A549 (cell line): ENCODE measurements around the gene SUDS3. TPM values are rescaled to one million over a fixed set of nuclear protein-coding genes. Genes with fewer than 3 reads are reported as not detected.

Experiments
- ATAC-seq, 2 experiments: fragments of 200-7000 bp in 1 of 2; fragments of >200 bp in 1 of 2; cut with Nextera tagmentation in 1 of 2; cut with Tn5 transposase in 1 of 2; 3 replicates each; pipeline versions ENCODE4 v1.8.0 to v1.9.1; 2018 to 2020; ENCODE audit warnings: mild to moderate bottlenecking in 1 of 2, moderate library complexity in 1 of 2
- CTCF ChIA-PET: fragments of 300-600 bp; sonication (Branson Sonifier 250); formaldehyde crosslinking; extraction: SDS; loops from one replicate; lab custom pipeline; 2021; ENCODE audit warnings: antibody characterized with exemption, inconsistent platforms; lab: Yijun Ruan, JAX
- POLR2A ChIA-PET: fragments of 350-600 bp; formaldehyde crosslinking; extraction: SDS; loops from one replicate; lab custom pipeline; 2021; ENCODE audit warnings: antibody characterized with exemption, inconsistent platforms; lab: Yijun Ruan, JAX
- DNase-seq, 2 experiments: peaks; one replicate each; pipeline versions ENCODE4 v3.0.0 to v3.0.0-alpha.2; 2011 to 2016; ENCODE audit warnings: low read depth in 1 of 2, low spot score in 1 of 2
- FAIRE-seq: peaks from 2 replicates; lab custom pipeline; 2011; peaks lifted over from hg19 to GRCh38; lab: Jason Lieb, UNC
- H3K27ac ChIP-seq, 2 experiments: fragments of >200 bp; sonication (Bioruptor Twin); formaldehyde crosslinking; 3 replicates each; pipeline ENCODE4 v1.5.1; 2016 to 2017
- H3K4me1 ChIP-seq: fragments of >200 bp; sonication (Bioruptor Twin); formaldehyde crosslinking; 3 replicates; pipeline ENCODE4 v1.6.1; 2016
- H3K4me2 ChIP-seq: fragments of >200 bp; sonication (Bioruptor Twin); formaldehyde crosslinking; 3 replicates; pipeline ENCODE4 v1.6.1; 2016
- H3K4me3 ChIP-seq: fragments of >200 bp; sonication (Bioruptor Twin); formaldehyde crosslinking; 3 replicates; pipeline ENCODE4 v1.5.1; 2016
- H3K9me3 ChIP-seq: fragments of >200 bp; sonication (Bioruptor Twin); formaldehyde crosslinking; 3 replicates; pipeline ENCODE4 v1.6.1; 2016
- CTCF ChIP-seq: fragments of >200 bp; sonication (Bioruptor Twin); formaldehyde crosslinking; IDR thresholded peaks from 3 replicates; pipeline ENCODE4 v1.5.1; 2016
- EHF ChIP-seq: fragments of 250-450 bp; sonication (Bioruptor Pico); IDR thresholded peaks from 2 replicates; pipeline ENCODE4 v1.5.0; 2020; ENCODE audit warnings: mild to moderate bottlenecking
- FOXS1 ChIP-seq: fragments of 250-450 bp; sonication (Bioruptor Pico); IDR thresholded peaks from 2 replicates; pipeline ENCODE4 v1.5.0; 2020; ENCODE audit warnings: mild to moderate bottlenecking, moderate library complexity
- HDAC2 ChIP-seq: fragments of 200-600 bp; sonication (generic); IDR thresholded peaks from 2 replicates; pipeline ENCODE4 v1.6.1; 2016
- HEYL ChIP-seq: fragments of 250-450 bp; sonication (Bioruptor Pico); IDR thresholded peaks from 2 replicates; pipeline ENCODE4 v1.8.0; 2021; ENCODE audit warnings: mild to moderate bottlenecking, moderate library complexity
- HOXB5 ChIP-seq: fragments of 250-450 bp; sonication (Bioruptor Pico); IDR thresholded peaks from 2 replicates; pipeline ENCODE4 v1.5.0; 2020; ENCODE audit warnings: mild to moderate bottlenecking, moderate library complexity
- KDM1A ChIP-seq: fragments of 200-600 bp; sonication (generic); IDR thresholded peaks from 2 replicates; pipeline ENCODE4 v1.6.1; 2016; ENCODE audit warnings: low read depth, mild to moderate bottlenecking
- KDM5A ChIP-seq: fragments of 200-600 bp; sonication (generic); IDR thresholded peaks from 2 replicates; pipeline ENCODE4 v1.6.1; 2016; ENCODE audit warnings: antibody characterized with exemption, mild to moderate bottlenecking
- MAFK ChIP-seq: fragments of 450-650 bp; IDR thresholded peaks from 2 replicates; pipeline ENCODE4 v1.6.1; 2014; ENCODE audit not compliant: partially characterized antibody
- MAZ ChIP-seq: fragments of 150-350 bp; IDR thresholded peaks from 2 replicates; pipeline ENCODE4 v1.6.1; 2014; ENCODE audit warnings: antibody characterized with exemption, low read depth, low read length, borderline replicate concordance
- NFE2L2 ChIP-seq: fragments of 150-350 bp; conservative IDR thresholded peaks from 2 replicates; pipeline ENCODE4 v1.6.1; 2014; ENCODE audit warnings: low read length
- NR3C1 ChIP-seq: fragments of >200 bp; sonication (Bioruptor Twin); formaldehyde crosslinking; IDR thresholded peaks from 3 replicates; pipeline ENCODE4 v1.6.1; 2017
- PBX3 ChIP-seq: IDR thresholded peaks from 2 replicates; pipeline ENCODE4 v1.6.1; 2012
- PHF8 ChIP-seq: fragments of 200-600 bp; sonication (generic); IDR thresholded peaks from 2 replicates; pipeline ENCODE4 v1.6.1; 2016; ENCODE audit warnings: low read depth, mild to moderate bottlenecking, antibody characterized with exemption, moderate library complexity, borderline replicate concordance
- POLR2AphosphoS2 ChIP-seq: conservative IDR thresholded peaks from 2 replicates; pipeline ENCODE4 v1.6.1; 2012; ENCODE audit warnings: low read length, improper control_type of control experiment, inconsistent platforms
- RCOR1 ChIP-seq: fragments of 150-350 bp; IDR thresholded peaks from 2 replicates; pipeline ENCODE4 v1.6.1; 2014; ENCODE audit warnings: antibody characterized with exemption, low read length, low read depth
- RFX5 ChIP-seq: fragments of 450-650 bp; IDR thresholded peaks from 2 replicates; pipeline ENCODE4 v1.7.1; 2014; ENCODE audit warnings: antibody characterized with exemption, mild to moderate bottlenecking, moderate library complexity
- SMC3 ChIP-seq: fragments of >200 bp; sonication (Bioruptor Twin); formaldehyde crosslinking; IDR thresholded peaks from 3 replicates; pipeline ENCODE4 v1.6.1; 2018; ENCODE audit warnings: inconsistent platforms
- TFCP2L1 ChIP-seq: fragments of 250-450 bp; sonication (Bioruptor Pico); IDR thresholded peaks from 2 replicates; pipeline ENCODE4 v1.5.0; 2021; ENCODE audit warnings: mild to moderate bottlenecking
- ZSCAN20 ChIP-seq: fragments of 250-450 bp; sonication (Bioruptor Pico); IDR thresholded peaks from 2 replicates; pipeline ENCODE4 v1.8.0; 2022; ENCODE audit warnings: mild to moderate bottlenecking, moderate library complexity
- WGBS: methylation state at CpG from one replicate; pipeline ENCODE4 v1.1.6; 2017; ENCODE audit errors: missing lambda C conversion rate; 5-methylcytosine and 5-hydroxymethylcytosine counted together
- polyA plus RNA-seq, 4 experiments: library from polyadenylated mRNA; depleted of rRNA in 3 of 4; stranded (reverse); fragments of >200 nt; fragmentation: RNase III in 1 of 4; extraction: RNeasy Plus Mini Kit Qiagen cat#74134 plus additional on column Dnase treatment in 1 of 4; gene quantifications; 2 replicates in 3 of 4; 3 replicates in 1 of 4; pipeline ENCODE4 v1.2.3, GENCODE V29; 2011 to 2017

Gene SUDS3
- polyA plus RNA-seq, 2 of the 4 experiments (the other 2 are of a cell fraction), result 20.3 to 36.5 TPM

- DNase-seq (no peak), FAIRE-seq (no peak), ATAC-seq (no peak)
- Histone ChIP-seq H3K4me3 (no peak overlapping the region), H3K9me3 (no peaks in the 10 kb centered on the region), H3K27ac (no peak overlapping the region), H3K4me2 (no peak overlapping the region), H3K4me1 (peaks cover 14% of the 10 kb centered on the region; the same call in 1 of the 3 replicates)
- ChIA-PET POLR2A (no interaction called here), CTCF (interaction anchor here (0.8 kb wide), 1 partner anchor 9 kb away, joined by 3 read pairs; no protein-coding TSS in a partner anchor)
- 68% methylated on average over 7 of the region's 7 CpGs for WGBS
- TF ChIP-seq HEYL (CRISPR knock-in tag), result no peak
- peak; percentile 77 for TF ChIP-seq MAFK
- no peak for TF ChIP-seq SMC3
- TF ChIP-seq FOXS1 (CRISPR knock-in tag), result no peak
- TF ChIP-seq, all 56 proteins: peak for 1
Measured at GRCh38 chr12:118429688-118430383, 53.5 kb downstream of the SUDS3 start.

- ChIA-PET CTCF (interaction anchor here (0.9 kb wide), 1 partner anchor 54 kb away, joined by 3 read pairs; the partner anchor contains the start of gene SUDS3), POLR2A (no interaction called here)
- no peak for ATAC-seq
- H3K4me3 ChIP-seq, result no peak overlapping the region
- no peak overlapping the region for H3K27ac ChIP-seq
- H3K4me2 ChIP-seq, result no peak overlapping the region
- peaks cover 14% of the 10 kb centered on the region; the same call in 1 of the 3 replicates for H3K4me1 ChIP-seq
- 44% methylated on average over 4 of the region's 4 CpGs for WGBS
- no peak for FAIRE-seq
- DNase-seq, result no peak
- no peak for TF ChIP-seq HOXB5
- TF ChIP-seq TFCP2L1, result no peak
- TF ChIP-seq RCOR1, result no peak
- TF ChIP-seq KDM5A, result no peak
- no peak for TF ChIP-seq NR3C1
- no peak for TF ChIP-seq MAFK
- no peak for TF ChIP-seq EHF
- TF ChIP-seq HDAC2, result no peak
- H3K9me3 ChIP-seq, result no peaks in the 10 kb centered on the region
Measured at GRCh38 chr12:118430516-118430915, 54.2 kb downstream of the SUDS3 start.

- no peak for FAIRE-seq
- peak; percentile 72 to 75 for ATAC-seq
- H3K27ac ChIP-seq, result no peak overlapping the region
- POLR2A ChIA-PET, result interaction anchor here (0.7 kb wide), 1 partner anchor 9 kb away, joined by 5 read pairs; no protein-coding TSS in a partner anchor
- no peaks in the 10 kb centered on the region; the same call in 2 of the 3 replicates for H3K9me3 ChIP-seq
- peak in 1 of 2 experiments; percentile 64 for DNase-seq
- TF ChIP-seq RFX5, result no peak
- no peak for TF ChIP-seq PBX3
- no peak for TF ChIP-seq PHF8
- TF ChIP-seq NFE2L2, result no peak
- no peak for TF ChIP-seq POLR2AphosphoS2
- TF ChIP-seq FOXS1 (CRISPR knock-in tag), result no peak
- TF ChIP-seq ZSCAN20 (CRISPR knock-in tag), result no peak
- no peak for TF ChIP-seq CTCF
- no peak for TF ChIP-seq KDM1A
- no peak for TF ChIP-seq MAZ
- 7% methylated on average over 5 of the region's 5 CpGs for WGBS
- no peak overlapping the region for H3K4me3 ChIP-seq
- peak overlapping the region; percentile 58 for H3K4me2 ChIP-seq
- H3K4me1 ChIP-seq, result peaks cover 14% of the 10 kb centered on the region; the same call in 1 of the 3 replicates
- CTCF ChIA-PET, result no interaction called here
Measured at GRCh38 chr12:118432812-118433545, 56.6 kb downstream of the SUDS3 start.
